ENCODE measurements around the gene CRK. TPM values are rescaled to one million over a fixed set of nuclear protein-coding genes. Genes with fewer than 3 reads are reported as not detected.

The CRK gene
- total and polyA plus RNA-seq, 7 donors: 26.4 to 60.4 (median 34.7) TPM

DNA sequence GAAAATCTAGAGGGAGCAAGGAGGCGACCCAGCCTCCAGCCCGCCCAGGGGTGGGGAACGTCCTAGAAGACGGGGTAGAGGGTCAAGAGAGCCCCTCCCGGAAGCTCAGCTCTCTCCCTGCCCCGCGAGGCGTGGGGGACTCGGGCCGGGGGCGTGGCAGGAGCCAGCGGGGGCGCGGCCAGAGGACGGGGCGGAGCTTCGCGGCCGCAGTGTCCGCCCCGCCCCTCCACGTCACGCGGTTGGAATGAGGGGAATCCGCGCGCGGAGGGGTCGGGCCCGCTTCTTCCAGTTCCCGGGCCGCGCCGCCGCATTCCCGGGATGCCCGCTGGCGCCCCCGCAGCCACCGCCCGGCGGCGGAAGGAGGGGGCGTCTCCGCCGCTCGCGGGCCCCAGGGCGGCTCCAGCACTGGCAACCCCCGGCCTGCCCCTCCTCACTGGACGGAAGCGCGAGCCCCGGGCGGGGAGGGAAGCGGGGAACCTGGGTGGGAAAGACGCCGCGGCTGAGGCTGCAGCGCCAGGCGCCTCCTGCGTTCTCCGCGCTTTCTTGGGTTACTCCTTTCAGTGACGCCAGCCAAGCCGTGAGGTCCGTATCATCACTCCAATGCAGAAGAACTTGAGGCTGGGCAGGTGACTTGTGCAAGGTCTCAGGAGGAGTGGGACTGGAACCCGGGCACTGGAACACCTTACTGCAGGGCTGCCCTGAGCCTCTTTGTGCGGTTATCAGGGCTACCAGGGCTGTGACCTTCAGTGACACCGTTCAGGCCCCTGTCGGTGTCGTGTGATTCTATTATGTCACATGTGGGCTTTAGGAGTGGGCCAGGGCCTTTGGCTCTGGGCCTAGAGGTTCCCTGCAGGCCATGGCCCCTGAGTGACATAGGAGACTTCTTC lies 32.1 kb upstream of the CRK start:
- intact Hi-C loops (cut with DNase I): no loop called here
- Histone ChIP-seq H3K4me3 (peak overlapping the region; percentile 84), H3K9me3 (no peaks in the 10 kb centered on the region), H3K4me1 (peaks cover 54% of the 10 kb centered on the region), H3K27me3 (ENCODE audit: insufficient read depth in 3 of 3, low read length in 2 of 3) (no peaks in the 10 kb centered on the region), H3K27ac (peak overlapping the region; percentile 91), H3K36me3 (ENCODE audit: insufficient read depth in 1 of 2, low read depth in 1 of 2) (peaks cover 0 to 7% of the 10 kb centered on the region in 2 donors)
- DNase-seq (peak; percentile 91), ATAC-seq (peak; percentile 72 to 76 (median 74))
- TF ChIP-seq, protein P1, sequence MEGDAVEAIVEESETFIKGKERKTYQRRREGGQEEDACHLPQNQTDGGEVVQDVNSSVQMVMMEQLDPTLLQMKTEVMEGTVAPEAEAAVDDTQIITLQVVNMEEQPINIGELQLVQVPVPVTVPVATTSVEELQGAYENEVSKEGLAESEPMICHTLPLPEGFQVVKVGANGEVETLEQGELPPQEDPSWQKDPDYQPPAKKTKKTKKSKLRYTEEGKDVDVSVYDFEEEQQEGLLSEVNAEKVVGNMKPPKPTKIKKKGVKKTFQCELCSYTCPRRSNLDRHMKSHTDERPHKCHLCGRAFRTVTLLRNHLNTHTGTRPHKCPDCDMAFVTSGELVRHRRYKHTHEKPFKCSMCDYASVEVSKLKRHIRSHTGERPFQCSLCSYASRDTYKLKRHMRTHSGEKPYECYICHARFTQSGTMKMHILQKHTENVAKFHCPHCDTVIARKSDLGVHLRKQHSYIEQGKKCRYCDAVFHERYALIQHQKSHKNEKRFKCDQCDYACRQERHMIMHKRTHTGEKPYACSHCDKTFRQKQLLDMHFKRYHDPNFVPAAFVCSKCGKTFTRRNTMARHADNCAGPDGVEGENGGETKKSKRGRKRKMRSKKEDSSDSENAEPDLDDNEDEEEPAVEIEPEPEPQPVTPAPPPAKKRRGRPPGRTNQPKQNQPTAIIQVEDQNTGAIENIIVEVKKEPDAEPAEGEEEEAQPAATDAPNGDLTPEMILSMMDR (IDR thresholded peaks at IDR 0.05): no peak
- 1 to 3% (median 2%) methylated on average over 30 to 72 of the region's 72 CpGs for WGBS, 3 donors

DNA sequence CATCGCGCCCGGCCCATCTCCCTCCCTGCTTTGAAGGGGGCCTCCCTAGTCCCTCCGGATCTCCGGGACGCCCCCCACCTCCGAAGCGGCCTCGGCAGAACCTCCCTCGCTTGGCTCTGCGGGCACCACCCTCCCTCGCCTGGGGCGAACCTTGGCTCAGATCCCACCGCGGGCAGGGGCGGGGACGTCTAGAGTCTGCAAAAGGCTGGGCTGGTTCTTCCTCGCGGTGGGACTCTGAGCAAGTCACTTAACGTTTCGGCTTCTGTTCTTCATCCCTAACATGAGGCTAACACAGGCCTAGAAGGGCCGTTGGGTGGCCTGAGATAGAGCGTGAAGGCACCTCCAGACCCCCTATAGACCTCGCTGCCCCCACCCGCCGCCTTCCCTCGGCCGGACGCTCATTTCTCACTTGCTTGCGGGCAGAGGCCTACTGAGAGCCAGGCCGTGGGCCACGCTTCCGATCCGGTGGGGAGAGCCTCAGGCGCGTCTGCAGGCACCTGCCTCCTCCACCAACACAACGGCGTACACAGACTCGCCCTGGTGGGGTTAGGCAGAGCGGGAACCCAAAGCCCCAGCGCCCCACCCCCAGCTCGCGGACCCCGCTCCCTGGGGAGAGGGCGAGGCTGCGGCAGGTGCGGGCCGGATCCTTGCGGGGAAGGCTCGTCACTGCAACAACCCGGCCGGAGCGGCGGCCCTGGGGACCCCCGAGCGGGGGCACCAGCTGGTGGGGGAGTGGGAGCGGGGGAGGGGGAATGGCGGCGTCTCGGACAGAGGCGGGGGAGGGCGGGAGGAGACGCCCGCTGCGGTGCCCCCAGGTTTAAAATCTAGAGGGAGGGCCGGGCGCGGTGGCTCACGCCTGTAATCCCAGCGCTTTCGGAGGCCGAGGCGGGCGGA lies 31.0 kb upstream of the CRK start:
- Histone ChIP-seq H3K27me3 (ENCODE audit: insufficient read depth in 3 of 3, low read length in 2 of 3) (no peaks in the 10 kb centered on the region), H3K27ac (peak overlapping the region; percentile 91), H3K9me3 (no peaks in the 10 kb centered on the region), H3K36me3 (ENCODE audit: insufficient read depth in 1 of 2, low read depth in 1 of 2) (peaks cover 0 to 11% of the 10 kb centered on the region in 2 donors), H3K4me3 (peak overlapping the region; percentile 84), H3K4me1 (peaks cover 47% of the 10 kb centered on the region)
- intact Hi-C loops (cut with DNase I): no loop called here
- WGBS, 3 donors: 30 to 46% (median 36%) methylated on average over 56 to 74 of the region's 74 CpGs
- ATAC-seq (peak in 2 of 4 donors; percentile 2 to 5), DNase-seq (peak; percentile 80 to 86)
- TF ChIP-seq, protein P1 (IDR thresholded peaks at IDR 0.05): no peak

DNA sequence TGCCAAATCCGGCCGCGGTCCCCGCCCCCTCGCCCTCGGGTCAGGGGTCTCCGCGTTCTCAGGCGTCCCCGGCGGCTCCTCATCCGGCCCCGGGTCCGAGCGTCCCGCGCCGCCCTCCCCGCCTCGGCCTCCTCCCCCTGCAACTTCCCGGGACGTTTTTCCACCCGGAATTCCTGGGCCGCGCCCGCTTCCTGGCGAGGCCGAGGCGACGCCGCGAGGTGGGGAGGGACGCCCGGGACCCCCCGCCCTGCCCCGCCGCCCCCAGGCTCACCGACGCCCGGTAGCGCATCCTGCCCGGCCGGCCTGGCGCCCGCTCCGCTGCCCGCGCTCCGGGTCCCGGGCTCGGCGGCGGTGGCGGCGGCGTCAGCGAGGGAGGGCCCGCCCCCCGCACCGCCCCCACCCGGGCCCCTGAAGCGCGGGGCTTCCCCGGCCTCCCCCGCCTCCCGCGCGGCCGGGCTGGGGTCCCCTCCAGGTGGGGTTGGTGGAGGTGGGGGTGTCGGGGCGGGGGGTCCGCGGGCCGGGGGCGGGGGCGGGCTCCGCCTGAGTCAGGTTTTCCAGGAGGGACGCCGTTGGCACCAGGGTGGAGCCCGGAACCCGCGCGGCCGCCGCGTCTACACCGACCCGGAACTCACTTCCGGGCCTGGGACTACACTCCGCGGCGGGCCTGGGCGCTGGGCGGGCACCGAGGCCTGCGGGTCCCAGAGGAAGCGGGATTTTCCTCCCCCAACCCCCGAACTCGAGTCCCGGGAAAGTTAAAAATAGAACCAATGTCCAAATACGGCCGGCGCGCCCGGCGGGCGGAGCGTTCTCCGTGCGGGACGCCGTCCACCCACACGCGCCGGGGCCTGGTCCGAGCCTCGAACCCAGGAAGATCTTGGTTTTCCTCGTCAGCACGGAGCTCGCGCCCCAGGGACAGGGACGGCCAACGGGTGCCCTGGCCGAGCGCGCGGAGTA lies 29.7 kb upstream of the CRK start:
- peak; percentile 34 to 50 (median 38) for ATAC-seq
- no peaks in the 10 kb centered on the region for H3K9me3 ChIP-seq
- H3K36me3 ChIP-seq (ENCODE audit: insufficient read depth in 1 of 2, low read depth in 1 of 2): peaks cover 0 to 21% of the 10 kb centered on the region in 2 donors
- TF ChIP-seq, protein P1 (IDR thresholded peaks at IDR 0.05): no peak
- intact Hi-C loops (cut with DNase I): no loop called here
- peak overlapping the region; percentile 84 for H3K4me3 ChIP-seq
- peaks cover 41% of the 10 kb centered on the region for H3K4me1 ChIP-seq
- peak overlapping the region; percentile 91 for H3K27ac ChIP-seq
- peak; percentile 77 to 83 for DNase-seq
- WGBS, 3 donors: 2 to 3% (median 3%) methylated on average over 57 to 127 of the region's 127 CpGs
- no peaks in the 10 kb centered on the region for H3K27me3 ChIP-seq (ENCODE audit: insufficient read depth in 3 of 3, low read length in 2 of 3)
